ENCODE measurements around the gene SUPT3H.

SUPT3H gene

DNA sequence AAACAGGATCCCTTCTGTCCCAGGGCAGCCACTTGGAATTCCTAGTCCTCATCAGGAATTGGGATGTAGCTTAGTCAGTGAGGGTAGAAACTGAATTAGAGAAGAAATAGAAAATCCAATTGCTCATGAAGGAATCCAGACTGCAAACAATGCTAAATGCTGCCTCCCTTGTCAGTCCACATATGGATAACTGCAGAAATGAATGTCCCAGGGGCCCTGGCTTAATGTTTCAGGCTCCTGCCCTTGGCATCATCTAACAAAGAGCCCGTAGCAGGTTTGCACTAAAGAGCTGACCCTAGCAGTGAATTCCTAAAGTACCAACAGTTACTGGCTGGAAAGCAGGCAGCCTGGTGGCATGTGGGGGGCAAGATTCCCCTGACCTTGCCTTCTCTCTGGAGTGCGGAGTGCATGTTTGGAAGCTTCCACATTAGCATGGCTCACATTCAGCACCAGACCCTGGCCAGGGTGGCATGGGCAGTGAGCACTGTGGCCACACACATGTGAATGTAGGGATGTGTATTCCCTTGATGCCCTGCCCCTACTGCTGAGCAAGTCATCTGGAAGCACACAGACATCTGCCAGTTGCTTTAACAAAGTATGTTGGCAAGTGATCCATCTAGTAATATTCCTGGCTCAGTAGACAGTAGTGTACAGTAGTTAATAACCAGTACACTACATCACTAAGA, 595.7 kb downstream of the SUPT3H start:
- ATAC-seq, result no peak

DNA sequence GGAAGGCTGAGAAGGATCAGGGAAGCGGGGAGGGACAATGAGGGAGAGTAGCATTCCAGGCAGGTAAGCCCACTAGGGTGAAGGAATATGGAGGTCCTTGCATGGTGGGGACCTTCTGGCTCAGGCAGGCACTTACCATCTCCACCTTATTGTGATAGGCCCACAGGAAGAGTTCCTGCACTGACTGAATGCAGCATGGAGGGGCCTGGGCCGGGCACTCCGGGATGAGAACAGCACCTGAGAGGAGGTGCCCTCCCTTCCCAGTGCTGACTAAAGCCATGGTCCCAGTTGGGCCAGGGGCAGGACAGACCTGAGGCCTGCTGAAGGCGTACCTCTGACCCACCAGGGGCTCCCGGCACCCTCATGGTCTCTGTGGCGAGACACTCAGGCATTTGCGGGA, 597.6 kb downstream of the SUPT3H start:
- Mint-ChIP-seq H3K4me3 (no peak overlapping the region), H3K36me3 (ENCODE audit: low read depth) (peaks cover 1% of the 10 kb centered on the region), H3K4me1 (no peaks in the 10 kb centered on the region), H3K9me3 (peaks cover 21% of the 10 kb centered on the region), H3K27ac (no peak overlapping the region), H3K27me3 (peaks cover 3% of the 10 kb centered on the region)
- DNase-seq, result no peak
- ATAC-seq, result no peak

More for the DNA sequence above, 595.7 kb downstream of the SUPT3H start:
- Mint-ChIP-seq H3K4me3 (no peak overlapping the region), H3K27ac (no peak overlapping the region), H3K27me3 (no peaks in the 10 kb centered on the region), H3K36me3 (ENCODE audit: low read depth) (peaks cover 1% of the 10 kb centered on the region), H3K9me3 (peaks cover 26% of the 10 kb centered on the region), H3K4me1 (no peaks in the 10 kb centered on the region)
- DNase-seq, result no peak

DNA sequence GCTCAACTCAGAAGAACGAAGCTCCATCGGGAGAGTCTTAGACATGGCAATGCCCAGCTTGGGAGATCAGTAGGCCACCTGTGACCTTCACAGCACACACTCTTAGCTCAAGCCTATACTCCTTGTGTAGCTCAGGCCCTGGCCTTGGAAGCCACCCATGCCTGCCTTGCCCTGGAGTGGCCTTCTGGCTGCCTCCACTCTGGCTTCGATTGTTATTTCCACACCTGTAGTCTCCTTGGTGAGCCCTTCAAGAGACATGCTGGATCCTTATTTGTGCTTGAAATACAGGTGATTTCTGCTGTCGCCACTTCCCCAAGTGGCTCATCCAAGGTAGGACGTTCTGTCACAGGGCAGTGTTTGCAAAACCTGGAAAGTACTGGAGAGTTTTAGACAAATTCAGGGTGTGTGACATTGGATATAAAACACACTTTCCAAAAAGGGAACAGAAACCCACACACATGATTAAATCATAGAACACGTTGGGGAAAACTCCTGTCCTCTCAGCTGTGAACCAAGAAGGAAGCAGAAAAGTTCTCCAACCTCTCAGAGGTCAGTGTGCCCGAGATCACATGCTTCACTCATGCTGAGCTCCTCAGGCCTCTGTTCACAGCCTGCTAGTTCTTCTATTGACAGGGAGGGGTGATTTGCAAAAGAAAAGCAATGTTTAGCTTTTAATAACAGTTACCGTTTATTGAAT, 598.5 kb downstream of the SUPT3H start:
- ATAC-seq (no peak), DNase-seq (no peak)
- Mint-ChIP-seq H3K36me3 (ENCODE audit: low read depth) (no peaks in the 10 kb centered on the region), H3K4me1 (no peaks in the 10 kb centered on the region), H3K9me3 (peaks cover 13% of the 10 kb centered on the region), H3K27ac (no peak overlapping the region), H3K4me3 (no peak overlapping the region), H3K27me3 (peaks cover 3% of the 10 kb centered on the region)

Measured in activated naive CD8-positive, alpha-beta T cell treated with anti-CD3 and anti-CD28 coated beads, Interleukin-2, amount 50 U/mL, for 24 hours (primary cell).